HepG2 (cell line): ENCODE results near the gene MIR17HG. TPM values are rescaled to one million over a fixed set of nuclear protein-coding genes. Genes with fewer than 3 reads are reported as not detected.

Experiments used
- BRD4 ChIP-seq: sonication (generic); formaldehyde crosslinking; IDR thresholded peaks from 2 replicates; pipeline ENCODE4 v1.4.0; 2020; ENCODE audit warnings: missing genetic modification reagents
- CBX2 ChIP-seq, 2 experiments: fragments of 200-600 bp in 1 of 2; sonication (generic); formaldehyde crosslinking in 1 of 2; IDR thresholded peaks; 2 replicates each; pipeline versions ENCODE4 v1.7.0 to v1.8.1; 2018 to 2022; ENCODE audit warnings: low read depth in 2 of 2, low read length in 1 of 2, mild to moderate bottlenecking in 1 of 2, missing genetic modification reagents in 1 of 2
- EZH2 ChIP-seq: conservative IDR thresholded peaks from 2 replicates; pipeline ENCODE4 v1.6.1; 2012; ENCODE audit warnings: mild to moderate bottlenecking, low read depth, low read length, moderate library complexity
- TSC22D2 ChIP-seq: sonication (generic); formaldehyde crosslinking; IDR thresholded peaks from 2 replicates; pipeline ENCODE4 v1.5.1; 2020; ENCODE audit warnings: missing genetic modification reagents, mild to moderate bottlenecking, borderline replicate concordance
- ZFP1 ChIP-seq: IDR thresholded peaks from 2 replicates; pipeline ENCODE4 v1.6.1; 2016
- ZNF275 ChIP-seq: sonication (generic); formaldehyde crosslinking; IDR thresholded peaks from 2 replicates; pipeline ENCODE4 v1.8.0; 2022; ENCODE audit warnings: missing genetic modification reagents, mild to moderate bottlenecking, inconsistent platforms, borderline replicate concordance
- ZSCAN12 ChIP-seq: sonication (generic); formaldehyde crosslinking; IDR thresholded peaks from 2 replicates; pipeline ENCODE4 v1.9.0; 2021; ENCODE audit warnings: mild to moderate bottlenecking, missing genetic modification reagents
- polyA plus RNA-seq, 8 experiments: library from polyadenylated mRNA; depleted of rRNA in 3 of 8; stranded (reverse) in 7 of 8; unstranded in 1 of 8; fragments of >200 nt; fragmentation: Illumina TruSeq in 4 of 8; extraction: Trizol in 4 of 8; gene quantifications; 2 replicates each; pipeline versions ENCODE4 v1.2.1 to v1.2.3, GENCODE V29; 2011 to 2016; ENCODE audit warnings: low read depth in 4 of 8, missing spikeins in 1 of 8, mixed read lengths in 1 of 8; ENCODE audit not compliant: insufficient read depth in 1 of 8
- total RNA-seq, 5 experiments: library from RNA; depleted of rRNA; stranded (reverse); fragments of >200 nt; fragmentation: Illumina TruSeq; extraction: Trizol; gene quantifications; 2 replicates each; pipeline ENCODE4 v1.2.3, GENCODE V29; 2016; ENCODE audit warnings: low read depth in 1 of 5
- TF ChIP-seq, protein P1 (sequence below): sonication (generic); formaldehyde crosslinking; IDR thresholded peaks from 2 replicates; pipeline ENCODE4 v1.5.0; 2020; ENCODE audit warnings: mild to moderate bottlenecking, missing genetic modification reagents, borderline replicate concordance

The MIR17HG gene
- total and polyA plus RNA-seq, 2 of the 13 experiments (the other 11 are each of a cell fraction or from before 2014, with no cell fraction given) = 2.5 to 12.3 TPM

DNA sequence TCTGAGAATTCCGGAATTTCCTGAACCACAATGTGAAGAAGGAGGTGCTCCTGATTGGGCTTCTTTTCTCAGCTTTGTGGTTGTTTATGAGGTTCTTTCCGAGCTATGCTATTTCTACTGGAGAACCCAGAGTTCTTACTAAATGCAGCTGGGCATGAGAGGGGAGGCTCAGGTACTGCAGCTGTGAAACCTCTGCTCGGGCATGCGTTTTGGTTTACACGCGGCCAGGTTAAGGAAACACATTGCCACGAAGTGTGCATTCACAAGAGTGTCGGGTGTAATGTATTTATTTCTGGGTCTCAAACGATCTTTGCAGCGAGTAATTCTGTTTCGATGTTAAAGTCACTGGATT is 661 bp upstream of the MIR17HG start (continued):
- TF ChIP-seq, protein P1, sequence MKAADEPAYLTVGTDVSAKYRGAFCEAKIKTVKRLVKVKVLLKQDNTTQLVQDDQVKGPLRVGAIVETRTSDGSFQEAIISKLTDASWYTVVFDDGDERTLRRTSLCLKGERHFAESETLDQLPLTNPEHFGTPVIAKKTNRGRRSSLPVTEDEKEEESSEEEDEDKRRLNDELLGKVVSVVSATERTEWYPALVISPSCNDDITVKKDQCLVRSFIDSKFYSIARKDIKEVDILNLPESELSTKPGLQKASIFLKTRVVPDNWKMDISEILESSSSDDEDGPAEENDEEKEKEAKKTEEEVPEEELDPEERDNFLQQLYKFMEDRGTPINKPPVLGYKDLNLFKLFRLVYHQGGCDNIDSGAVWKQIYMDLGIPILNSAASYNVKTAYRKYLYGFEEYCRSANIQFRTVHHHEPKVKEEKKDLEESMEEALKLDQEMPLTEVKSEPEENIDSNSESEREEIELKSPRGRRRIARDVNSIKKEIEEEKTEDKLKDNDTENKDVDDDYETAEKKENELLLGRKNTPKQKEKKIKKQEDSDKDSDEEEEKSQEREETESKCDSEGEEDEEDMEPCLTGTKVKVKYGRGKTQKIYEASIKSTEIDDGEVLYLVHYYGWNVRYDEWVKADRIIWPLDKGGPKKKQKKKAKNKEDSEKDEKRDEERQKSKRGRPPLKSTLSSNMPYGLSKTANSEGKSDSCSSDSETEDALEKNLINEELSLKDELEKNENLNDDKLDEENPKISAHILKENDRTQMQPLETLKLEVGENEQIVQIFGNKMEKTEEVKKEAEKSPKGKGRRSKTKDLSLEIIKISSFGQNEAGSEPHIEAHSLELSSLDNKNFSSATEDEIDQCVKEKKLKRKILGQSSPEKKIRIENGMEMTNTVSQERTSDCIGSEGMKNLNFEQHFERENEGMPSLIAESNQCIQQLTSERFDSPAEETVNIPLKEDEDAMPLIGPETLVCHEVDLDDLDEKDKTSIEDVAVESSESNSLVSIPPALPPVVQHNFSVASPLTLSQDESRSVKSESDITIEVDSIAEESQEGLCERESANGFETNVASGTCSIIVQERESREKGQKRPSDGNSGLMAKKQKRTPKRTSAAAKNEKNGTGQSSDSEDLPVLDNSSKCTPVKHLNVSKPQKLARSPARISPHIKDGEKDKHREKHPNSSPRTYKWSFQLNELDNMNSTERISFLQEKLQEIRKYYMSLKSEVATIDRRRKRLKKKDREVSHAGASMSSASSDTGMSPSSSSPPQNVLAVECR (CRISPR knock-in tag) = no peak
- TF ChIP-seq BRD4 (0 out of 2 replicates have a peak, but pooled peaks have one; percentile 5), EZH2 (peak; percentile 90; the same call in 1 of the 2 replicates), ZFP1 (0 out of 2 replicates have a peak, but pooled peaks have one; percentile 13), TSC22D2 (0 out of 2 replicates have a peak, but pooled peaks have one; percentile 2), CBX2 (IDR thresholded peaks at IDR 0.05; ENCODE audit: low read depth, low read length) (peak; percentile 100), CBX2 (CRISPR knock-in tag; IDR thresholded peaks at IDR 0.05; ENCODE audit: low read depth) (no peak), ZSCAN12 (CRISPR knock-in tag) (0 out of 2 replicates have a peak, but pooled peaks have one; percentile 18), ZNF275 (CRISPR knock-in tag) (0 out of 2 replicates have a peak, but pooled peaks have one; percentile 44)
